Measurements from ENCODE around the gene G6PC2.

GRCh38 chr2:168954256-168954655 lies 53.2 kb downstream of the G6PC2 start:
- no peak for TF ChIP-seq BHLHE40 (IDR thresholded peaks at IDR 0.05; ENCODE audit: borderline replicate concordance)
- TF ChIP-seq ZNF384 (IDR thresholded peaks at IDR 0.05) = no peak
- TF ChIP-seq CTBP1 (IDR thresholded peaks at IDR 0.05; ENCODE audit: borderline replicate concordance) = no peak
- no peak for TF ChIP-seq NFRKB (IDR thresholded peaks at IDR 0.05)
- TF ChIP-seq HDGF (IDR thresholded peaks at IDR 0.05; ENCODE audit: borderline replicate concordance) = no peak
- no peak for TF ChIP-seq ELF4 (IDR thresholded peaks at IDR 0.05)
- no peak for TF ChIP-seq SP1 (IDR thresholded peaks at IDR 0.05)
- no peak for TF ChIP-seq FOXM1 (IDR thresholded peaks at IDR 0.05; ENCODE audit: borderline replicate concordance)
- TF ChIP-seq TARDBP (IDR thresholded peaks at IDR 0.05) = no peak
- TF ChIP-seq ARNT (IDR thresholded peaks at IDR 0.05) = no peak
- TF ChIP-seq PKNOX1 (IDR thresholded peaks at IDR 0.05) = no peak
- TF ChIP-seq LEF1 (IDR thresholded peaks at IDR 0.05; ENCODE audit: borderline replicate concordance) = no peak

Measured in HEK293T (cell line).